Measurements from ENCODE around the gene PITX1.

PITX1 gene

DNA sequence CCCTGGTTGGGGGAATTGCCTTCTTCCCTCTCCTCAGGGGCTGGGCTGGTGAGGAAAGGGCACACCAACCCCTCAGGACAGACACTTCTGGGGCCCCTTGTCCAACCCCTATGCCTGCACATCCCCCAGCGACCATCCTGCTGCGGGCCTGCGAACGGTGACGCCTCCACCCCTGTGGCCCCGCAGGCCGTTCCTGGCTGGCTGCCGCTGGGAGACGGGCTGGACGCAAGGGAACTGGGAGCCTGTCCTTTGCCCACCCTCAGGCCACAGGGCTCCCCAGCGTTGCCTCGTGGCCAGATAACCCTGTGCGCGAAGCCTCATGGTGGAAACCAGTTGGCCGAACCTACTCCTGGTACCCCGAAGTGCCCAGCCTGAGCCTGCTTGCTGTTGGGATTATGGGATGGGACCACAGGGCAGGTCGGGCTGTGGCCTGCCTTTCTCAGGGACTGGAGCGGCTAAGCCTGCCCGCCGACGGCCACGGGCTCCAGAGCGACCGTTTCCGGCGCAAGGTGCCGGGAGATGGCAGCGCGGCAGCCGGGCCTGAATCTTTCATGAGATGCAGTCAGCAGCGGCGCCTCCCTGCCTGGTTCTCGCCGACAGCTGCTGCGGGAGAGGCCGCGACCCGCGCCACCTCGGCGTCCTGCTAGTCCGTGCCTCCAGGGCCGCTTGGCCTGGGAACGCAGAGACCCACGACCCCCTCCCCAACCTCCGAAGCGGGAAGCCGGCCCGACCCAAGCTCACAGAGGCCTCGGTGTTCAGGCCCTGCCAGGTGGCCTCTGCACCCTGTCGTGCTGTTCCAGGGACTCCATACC, 6.5 kb upstream of the PITX1 start:
- DNase-seq: no peak

DNA sequence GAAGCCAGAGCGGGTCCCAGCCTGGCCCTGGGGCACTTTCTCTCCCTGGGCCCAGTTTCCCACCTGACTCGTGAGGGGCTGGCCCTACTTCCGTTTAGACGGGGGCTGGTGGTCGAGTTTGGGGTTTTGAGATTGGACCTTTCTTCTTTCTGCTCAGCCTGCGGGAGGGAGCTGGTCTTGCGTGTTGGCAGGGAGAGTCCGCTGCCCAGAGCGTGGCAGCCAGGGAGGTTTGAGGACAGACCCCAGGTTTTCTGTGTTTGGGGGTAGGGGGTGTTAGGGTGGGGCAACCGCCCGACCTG, 6.0 kb upstream of the PITX1 start:
- no peak for DNase-seq

DNA sequence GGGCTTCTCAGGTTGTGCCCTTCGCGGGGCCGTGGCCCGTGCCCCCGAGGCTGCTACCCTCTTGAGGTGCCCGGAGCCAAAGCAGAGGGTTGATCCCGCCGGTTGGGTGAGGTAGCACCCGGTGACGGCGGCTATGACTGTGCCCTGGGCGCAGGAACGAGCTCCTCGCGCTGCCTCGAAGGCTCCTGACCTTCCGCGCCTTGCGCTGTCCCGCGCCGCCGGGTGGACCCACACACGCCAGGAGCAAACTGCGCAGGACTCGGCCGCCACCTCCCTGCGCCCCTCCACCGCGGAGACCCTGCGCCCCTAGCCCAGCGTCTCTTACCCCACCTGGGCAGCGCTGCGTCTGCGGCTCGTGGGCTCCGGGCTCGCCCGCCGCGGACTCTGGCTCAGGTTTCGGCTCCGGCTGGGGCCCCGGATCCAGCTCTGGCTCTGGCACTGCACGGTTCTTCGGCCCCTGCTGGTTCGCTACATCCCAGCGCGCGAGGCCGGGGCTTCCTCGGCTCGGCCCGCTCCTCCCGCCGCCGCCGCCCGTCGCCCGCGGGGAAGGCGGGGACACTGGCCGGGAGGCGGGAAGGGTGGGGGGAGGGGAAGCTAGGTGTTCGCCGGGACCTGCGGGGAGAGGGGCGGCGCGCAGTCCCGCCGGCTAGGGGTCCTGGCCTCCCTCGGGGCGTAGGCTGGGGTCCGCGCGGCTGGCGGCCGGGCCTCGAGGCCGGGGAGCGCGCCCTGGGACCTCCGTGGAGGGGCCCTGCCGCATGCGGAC, 5.4 kb upstream of the PITX1 start:
- DNase-seq: no peak

DNA sequence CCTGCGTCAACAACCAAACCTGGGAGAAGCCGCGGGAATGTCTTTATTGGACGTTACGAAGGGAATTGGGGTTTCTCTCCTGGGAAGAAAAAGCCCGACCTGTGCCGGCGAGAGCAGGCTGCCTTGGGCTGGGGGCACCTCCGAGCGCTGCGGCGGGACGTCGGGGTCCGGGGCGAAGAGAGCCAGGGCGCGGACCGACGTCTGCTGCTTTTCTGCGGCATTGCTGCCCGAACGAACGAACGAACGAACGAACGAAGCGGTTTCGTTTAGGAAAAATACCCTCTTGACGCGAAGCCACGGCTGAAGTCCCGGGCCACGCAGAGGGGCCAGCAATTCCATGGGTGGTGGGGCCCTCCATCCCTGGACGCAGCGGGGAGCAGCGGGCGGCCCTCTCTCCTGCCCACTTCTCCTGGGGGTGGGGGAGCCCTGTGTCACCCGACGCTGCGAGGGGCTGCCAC, 4.8 kb upstream of the PITX1 start:
- no peak for DNase-seq

DNA sequence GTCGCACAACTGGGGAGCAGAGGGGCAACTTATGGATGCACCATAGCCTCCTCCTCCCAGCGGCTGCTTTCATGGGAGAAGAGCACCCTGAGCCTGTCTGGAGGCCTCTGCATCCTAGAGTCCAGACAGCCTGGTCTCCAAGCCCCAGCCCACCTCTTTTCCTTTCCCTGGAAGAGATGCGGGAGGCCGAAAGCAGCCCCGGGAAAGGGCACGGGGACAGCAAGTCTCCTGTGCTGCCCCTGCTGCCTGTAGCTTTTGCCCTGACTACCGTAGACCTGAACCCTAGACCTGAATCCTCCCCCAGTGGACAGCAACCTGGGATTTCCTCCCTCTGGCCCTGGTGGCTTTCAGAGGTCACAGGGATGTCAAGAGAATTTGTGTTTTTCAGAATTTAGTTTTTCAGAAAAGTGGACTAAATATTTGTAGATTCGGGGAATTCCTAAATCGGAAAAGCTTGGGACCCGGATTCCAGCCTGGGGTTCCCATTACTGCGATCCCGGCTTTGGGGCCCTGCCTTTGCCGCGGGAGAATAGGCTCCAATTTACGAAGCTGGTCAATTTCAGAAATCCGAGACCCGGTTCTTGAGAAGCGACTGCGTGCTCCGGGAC, 4.3 kb upstream of the PITX1 start:
- no peak for DNase-seq

DNA sequence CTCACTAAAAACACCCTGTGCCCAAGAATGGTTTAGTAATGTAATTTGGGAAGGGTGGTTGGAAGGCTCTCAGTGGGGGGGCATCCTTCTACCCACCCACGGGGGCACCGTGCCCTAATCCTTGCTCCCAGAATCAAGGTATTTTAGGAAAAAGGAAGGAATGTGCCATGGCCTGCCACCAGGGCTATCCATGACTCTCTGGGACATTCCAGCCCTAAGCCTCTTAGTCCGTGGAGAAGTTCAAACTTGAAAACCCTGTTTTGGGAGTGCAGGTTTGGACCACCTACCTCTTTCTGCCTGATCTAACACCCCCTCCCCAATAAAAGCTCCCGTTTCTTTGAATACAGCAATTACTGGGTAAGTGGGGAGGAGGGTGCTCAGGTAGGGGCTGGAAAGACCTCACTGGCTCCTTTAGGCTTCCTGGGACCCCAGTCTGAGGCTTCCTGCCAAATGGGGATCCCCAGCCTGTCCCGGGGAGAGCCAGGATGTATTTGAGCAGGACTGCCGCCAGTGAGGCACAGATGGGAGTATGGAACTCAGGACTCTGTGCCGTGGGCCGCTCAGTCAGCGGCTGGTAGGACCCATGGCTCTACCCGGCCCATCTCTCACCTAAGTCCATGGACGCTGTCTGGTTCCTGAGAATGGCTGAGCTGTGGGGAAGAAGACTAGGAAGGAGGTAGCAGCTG, 3.6 kb upstream of the PITX1 start:
- no peak for DNase-seq

DNA sequence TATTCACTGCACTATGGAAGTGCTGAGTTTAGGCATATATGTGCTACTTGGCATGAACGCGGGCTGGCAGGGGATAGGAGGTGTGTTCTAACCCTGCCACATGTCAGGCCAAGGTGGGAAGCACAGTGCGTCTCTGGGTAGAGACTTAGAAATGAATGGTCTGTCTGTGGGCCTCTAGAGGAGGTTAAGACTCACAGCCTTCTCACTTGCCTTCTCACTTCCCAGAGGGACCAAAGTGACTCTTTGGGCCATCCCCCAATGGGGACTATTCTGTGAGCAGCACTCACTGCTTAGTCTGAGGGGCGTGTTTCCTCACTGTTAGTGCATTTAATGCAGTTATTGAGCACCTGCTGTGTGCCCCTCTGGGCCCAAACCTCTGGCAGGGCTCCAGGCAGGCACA, 2.4 kb upstream of the PITX1 start:
- no peak for DNase-seq

DNA sequence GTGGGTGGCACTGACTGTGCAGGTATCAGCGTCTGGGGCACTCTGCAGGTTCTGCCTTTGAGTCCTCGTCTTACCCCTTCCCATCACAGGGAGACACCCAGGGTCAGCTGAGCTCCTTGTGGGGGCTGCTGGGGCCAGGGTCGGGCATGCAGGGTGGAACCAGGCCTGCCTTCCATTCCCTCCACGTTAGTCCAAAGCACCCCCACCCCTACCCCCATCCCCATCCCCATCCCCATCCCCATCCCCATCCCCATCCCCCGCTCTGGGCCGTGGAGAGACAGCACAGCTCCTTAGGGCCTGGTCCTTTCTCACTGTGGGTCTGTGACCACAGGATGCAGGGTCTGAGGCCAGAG, 1.6 kb upstream of the PITX1 start:
- DNase-seq: no peak

DNA sequence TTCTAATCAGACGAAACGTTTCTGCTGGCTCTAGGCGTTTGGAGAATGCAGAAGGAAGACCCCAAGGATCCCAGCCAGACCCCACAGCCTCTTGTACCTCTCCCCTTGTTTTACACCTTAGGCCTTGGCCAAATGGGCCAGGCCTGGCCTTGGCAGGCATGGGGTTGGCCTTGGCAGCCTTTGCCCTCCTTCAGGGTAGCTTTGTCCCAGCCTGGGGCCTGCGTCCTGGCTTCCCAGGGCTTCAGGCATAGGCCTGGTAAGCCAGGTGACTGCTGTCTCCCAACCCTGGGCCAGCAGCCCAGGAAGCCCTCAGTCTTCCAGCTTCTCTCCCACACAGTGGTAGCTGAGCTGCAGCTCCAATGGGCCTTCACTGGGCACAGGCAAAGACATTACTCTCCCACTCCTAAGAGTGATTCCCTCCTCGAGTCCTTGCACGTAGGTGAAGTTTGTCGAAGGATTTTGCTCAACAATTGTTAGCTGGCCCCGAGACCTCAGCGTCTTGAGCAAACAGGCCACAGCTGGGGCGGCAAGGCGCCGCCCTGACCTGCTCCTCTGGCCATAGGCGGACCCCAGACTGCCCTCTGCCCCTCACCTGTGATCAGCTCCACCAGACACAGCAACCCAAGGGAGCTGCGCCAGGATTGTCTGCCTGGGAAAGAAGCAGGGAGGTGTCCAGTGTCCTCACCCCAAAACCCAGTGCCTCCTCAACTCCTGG, 1.1 kb upstream of the PITX1 start:
- DNase-seq: no peak

DNA sequence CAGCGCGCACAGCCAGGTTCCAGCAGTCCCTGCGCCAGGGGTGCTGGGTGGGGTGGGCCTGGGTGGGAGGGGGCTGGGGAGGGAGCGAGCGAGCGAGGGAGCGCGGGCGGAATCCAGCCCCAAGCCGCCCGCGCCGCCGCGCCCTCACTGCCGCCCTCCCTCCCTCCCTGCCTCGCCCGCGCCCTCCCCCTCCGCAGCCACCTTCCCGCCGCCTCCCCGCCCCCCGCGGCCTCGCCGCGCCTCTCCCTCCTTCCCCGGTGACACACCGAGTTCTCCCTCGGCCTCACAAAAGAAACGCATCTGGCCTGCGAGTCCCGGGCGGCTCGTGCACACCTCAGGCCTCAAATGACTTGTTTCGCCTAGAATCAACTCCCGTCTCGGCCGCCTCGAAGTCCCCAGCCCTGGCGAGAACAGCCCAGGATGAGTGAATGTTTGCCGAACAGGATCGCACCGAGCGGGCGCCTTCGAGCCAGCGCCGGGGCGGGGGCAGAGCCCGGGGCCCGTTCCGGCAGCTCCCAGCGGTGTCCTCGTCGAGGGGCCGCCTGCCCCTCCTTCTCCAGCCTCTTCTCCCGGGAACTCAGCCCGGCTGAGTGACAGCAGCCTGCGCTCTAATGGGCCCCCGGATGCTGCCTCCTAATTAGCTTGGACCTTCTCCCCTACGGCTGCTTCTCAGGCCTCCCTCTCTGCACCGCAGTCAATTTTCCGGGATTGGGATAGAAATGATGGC, 371 bp upstream of the PITX1 start:
- DNase-seq: peak; percentile 74

DNA sequence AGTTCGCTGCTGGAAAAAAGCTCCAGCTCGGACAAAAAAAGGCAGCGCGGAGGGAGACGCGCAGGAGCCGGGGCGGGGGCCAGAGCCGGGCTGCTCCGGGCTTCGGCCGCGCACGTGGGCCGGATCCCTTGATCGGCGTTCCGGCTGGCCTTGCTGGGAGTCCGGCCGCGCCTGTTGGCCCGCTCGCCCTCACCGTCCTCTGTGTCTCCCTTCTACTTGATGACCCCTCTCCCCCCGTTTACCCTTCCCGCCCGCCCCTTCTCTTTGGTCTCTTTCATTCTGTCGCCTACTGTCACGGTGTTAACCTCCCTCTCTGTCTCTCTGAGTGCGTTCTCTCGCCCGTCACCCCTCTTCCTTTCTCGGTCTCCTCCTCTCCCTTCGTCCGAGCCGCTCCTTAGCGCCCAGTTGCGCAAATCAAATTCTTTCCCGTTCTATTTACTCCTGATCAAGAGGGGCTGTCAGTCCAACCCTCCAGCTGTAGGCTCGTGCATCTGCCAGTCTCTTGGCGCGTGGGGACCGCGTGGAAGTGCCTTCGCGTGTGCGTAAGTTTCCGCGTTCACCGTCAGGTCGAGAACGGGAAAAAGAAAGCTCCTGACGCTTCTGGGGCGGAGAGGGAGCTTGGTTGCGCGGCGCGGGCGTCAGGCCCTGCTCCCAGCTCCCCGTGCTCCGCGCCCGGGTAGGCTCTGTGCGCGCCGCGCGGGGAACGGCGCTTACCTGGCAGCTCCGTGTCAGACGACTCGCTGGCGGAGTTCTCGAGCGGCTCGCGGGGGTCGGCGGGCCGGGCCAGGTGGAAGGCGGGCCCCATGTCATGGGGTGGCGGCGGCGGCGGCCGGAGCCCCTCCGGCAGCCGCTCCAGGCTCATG, 798 bp downstream of the PITX1 start:
- DNase-seq: peak; percentile 16

DNA sequence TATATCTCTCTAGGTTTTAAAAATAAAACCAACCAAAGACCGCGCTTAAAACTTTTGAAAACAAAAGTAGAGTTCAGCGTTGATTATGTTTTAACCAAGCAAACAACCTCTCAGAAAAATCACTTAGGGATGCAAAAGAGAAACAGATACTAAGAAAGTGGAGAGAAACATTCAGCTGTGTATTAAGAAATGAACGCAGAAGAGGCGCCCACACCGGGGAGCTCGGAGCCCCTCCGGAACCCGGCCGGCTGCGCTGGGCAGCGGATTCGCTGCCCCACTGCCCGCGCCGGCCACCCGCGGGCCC, 1.4 kb downstream of the PITX1 start:
- DNase-seq: no peak

DNA sequence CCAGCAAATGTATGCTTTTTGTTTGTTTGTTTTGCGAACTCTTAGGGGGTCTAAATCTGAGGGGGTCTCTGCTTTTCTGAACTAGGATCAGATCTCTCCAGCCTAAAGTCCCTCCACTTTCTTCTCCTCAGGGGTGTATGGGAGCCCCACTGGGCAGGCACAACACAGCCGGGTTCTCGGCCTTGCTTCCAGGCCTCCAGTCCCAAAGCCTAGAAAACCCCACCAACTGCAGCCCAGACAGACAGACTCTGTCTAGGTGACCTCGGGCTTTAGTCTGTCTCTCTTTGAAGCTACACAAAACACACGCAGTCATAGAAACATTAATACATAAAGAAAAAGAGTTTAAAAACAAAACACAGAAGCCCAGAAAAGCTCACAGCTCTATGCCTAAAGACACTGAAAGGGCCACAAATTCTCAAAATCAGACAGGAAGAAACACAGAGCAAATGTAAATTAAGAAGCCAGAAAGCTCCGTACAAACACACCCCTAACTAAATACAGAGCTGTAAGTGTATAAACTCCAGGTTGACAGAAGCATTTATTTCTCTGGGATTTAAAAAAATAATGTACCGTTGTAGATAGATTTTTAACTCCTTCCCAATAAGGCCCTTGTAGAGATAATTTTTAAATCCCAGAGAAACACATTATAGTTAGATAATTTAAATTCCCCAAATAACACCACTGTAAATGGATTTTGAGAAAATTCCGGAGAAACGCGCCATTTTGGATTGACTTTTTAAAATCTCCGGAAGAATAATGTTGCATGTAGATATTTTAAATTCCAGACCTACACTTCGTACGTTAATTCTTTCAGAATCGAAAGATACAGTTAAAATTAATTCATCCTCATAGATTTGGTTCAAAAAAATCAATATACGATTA, 2.0 kb downstream of the PITX1 start:
- no peak for DNase-seq

DNA sequence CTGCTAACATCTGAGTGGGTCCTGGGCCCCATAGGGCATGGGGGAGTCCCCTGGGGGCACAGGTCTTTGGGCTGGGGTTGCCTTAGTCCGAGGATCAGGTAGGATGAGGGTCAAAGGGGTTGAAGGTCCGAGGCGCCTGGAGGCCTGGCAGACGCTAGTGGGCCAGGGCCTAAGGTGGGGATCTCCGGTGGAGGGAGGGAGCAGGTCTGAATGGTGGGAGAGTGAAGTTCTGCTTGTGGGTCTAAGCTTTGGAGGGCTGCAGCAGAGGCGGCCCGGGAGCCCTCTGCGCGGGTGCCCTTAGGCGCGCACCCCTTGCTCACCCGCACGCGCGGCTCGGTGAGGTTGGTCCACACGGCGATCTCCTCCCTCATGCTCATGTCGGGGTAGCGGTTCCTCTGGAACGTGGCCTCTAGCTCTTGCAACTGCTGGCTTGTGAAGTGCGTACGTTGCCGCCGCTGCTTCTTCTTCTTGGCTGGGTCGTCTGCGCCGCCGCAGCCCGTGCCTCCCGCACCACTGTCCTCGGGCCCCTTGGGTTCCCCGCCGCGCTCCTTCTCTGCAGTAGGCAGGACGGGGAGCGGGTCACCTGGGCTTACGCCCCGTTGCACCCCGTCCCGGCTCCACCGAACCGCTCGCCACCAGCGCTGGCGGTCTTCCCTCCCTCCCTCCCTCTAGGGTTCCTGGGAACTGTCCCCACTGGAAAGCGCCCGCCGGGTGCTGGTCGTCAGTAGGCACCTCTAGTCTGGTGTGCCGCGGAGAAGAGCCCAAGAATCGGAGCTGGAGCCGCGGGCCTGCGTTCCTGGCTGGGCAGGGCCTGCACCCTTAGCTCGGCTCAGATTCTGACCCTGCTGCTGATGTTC, 2.8 kb downstream of the PITX1 start:
- no peak for DNase-seq

DNA sequence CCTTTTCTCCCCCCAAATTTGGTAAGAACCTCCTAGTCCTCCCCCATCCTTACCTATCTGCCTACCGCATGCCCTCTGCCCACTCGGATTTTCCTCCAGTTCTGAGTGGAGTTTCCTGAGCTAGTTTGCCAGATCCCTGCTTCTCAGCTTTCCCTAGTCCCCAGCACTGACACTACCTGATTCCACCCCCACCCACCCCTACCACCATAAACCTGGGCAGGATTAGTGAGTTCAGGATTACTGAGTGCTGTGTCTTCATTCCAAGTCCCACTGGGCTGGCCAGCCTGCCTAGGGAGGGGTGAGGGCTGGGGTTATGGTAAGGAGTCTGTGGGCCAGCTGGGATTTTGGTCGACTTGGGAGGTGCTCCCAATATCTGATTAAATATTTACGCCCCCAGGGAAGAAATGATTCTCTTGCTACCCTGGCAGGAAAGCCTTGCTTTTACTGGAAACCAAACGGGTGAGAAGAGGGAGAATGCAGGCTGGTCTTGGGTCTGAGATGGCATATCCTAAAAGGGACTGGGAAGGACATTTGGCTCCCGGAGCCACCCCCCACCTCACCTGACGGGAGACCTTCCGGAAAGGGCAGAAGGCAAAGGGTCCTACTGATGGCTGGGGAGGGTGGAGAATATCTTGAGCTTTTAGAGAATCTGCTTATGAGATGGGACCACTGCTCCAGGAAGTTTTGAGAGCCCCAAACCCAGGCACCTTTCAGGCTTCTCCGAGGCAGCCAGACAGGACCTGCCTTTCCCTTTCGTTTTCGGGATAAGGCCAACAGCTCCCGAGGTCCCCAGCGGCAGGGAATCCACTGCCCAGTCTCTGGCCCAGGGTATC, 3.7 kb downstream of the PITX1 start:
- DNase-seq: no peak

DNA sequence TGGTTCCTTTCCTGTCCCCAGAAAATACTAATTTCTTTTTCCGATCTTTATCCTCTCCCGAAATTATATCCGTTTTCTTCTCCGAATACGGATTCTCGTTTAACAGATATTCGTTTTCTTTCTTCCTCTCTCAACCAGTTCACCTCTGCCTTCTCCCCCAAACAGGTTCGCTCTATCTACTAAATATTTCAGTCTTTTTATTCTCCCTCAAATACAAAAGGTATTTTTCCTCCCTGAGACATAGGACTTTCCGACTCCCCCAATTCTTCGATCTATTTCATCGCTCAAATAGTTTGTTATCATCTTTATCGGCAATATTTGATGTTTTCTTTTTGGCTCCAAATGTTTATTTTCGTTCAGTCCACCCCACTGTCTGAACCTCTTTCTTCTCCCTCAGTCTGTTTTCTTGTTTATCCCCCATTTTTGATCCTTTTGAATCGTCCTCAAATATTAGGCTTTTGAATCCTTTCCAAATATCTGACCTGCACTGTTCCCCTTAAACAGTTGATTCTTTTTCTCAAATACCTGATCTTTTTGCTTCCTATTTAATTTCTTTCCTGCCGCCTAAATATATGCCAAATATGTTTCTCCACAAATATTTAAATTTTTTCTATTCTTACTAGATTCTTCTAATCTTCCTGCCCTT, 4.4 kb downstream of the PITX1 start:
- no peak for DNase-seq

DNA sequence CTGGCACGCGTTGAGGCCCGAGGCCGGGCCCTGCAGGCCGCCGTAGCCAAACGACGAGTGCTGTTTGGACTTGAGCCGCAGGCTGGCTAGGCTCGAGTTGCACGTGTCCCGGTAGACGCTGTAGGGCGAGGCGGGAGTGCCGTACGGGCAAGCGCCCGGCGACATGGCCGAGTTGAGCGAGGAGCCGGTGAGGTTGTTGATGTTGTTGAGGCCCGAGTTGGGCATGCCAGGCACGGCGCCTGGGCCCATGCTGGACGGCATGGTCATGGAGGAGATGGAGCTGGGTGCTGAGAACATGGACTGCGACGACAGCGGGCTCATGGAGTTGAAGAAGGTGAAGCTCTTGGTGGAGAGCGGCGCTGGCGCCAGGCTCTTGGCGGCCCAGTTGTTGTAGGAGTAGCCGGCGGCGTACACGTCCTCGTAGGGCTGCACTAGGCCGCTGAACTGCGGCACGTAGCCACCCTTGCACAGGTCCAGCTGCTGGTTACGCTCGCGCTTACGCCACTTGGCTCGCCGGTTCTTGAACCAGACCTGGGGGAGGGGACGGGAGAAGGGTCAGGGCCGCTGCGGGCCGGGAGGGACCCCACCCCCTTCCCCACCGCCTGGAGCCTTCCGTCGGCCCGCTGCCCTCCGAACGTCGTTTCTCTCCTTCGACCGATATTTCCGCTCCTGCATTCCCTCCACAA, 5.1 kb downstream of the PITX1 start:
- DNase-seq: no peak
